GM19043 (cell line): Measurements from ENCODE around the gene SLC22A8.
"Not testable (repeated sequence)": the region's sequence is repeated elsewhere in the genome, so short reads cannot be mapped to it uniquely, and the experiment has no call there.

Source experiments
- ATAC-seq: cut with Tn5 transposase; IDR thresholded peaks from one replicate; pipeline ENCODE4 v1.9.1; 2021; ENCODE audit warnings: low read depth; ENCODE audit not compliant: unreplicated experiment

The SLC22A8 gene

GRCh38 chr11:63015521-63016215, at the start of gene SLC22A8:
TSS of gene SLC22A8 (minus strand) at chr11:63015841. CDS start at chr11:63014958, 883 bp downstream.
- ATAC-seq, result no peak

DNA sequence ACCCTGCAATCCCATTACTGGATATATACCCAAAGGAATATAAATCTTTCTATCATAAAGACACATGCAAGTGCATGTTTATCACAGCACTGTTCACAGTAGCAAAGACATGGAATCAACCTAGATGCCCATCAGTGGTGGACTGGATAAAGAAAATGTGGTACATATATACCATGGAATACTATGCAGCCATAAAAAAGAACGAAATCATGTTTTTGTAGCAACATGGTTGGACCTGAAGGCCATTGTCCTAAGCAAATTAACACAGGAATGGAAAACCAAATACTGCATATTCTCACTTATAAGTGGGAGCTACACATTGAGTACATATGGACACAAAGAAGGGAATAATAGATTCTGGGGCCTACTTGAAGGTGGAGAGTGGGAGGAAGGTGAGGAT, 30.6 kb upstream of the SLC22A8 start:
- not testable (repeated sequence) for ATAC-seq

GRCh38 chr11:63042596-63042995, 27.0 kb upstream of the SLC22A8 start:
- no peak for ATAC-seq

DNA sequence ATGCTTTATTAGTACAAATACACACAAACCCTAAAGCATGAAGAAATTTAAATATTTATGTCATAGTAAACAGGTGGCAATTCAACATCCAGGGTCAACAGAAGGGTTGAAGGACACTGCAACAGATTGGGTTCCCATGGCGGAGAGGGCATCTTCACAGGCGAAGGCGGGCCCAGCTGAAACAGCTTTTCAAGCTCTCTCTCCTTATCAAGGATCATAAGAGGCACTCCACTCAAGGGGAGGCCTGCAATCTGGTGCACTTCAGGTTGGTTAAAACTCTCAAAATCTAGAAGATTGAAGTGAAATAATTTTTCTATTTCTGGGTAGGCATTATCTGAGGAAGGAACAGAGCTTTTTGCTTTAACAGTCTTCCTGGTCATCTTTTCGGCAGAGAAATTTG, 16.8 kb upstream of the SLC22A8 start:
- ATAC-seq, result no peak

GRCh38 chr11:63023841-63024648, 8.4 kb upstream of the SLC22A8 start:
- ATAC-seq, result no peak

DNA sequence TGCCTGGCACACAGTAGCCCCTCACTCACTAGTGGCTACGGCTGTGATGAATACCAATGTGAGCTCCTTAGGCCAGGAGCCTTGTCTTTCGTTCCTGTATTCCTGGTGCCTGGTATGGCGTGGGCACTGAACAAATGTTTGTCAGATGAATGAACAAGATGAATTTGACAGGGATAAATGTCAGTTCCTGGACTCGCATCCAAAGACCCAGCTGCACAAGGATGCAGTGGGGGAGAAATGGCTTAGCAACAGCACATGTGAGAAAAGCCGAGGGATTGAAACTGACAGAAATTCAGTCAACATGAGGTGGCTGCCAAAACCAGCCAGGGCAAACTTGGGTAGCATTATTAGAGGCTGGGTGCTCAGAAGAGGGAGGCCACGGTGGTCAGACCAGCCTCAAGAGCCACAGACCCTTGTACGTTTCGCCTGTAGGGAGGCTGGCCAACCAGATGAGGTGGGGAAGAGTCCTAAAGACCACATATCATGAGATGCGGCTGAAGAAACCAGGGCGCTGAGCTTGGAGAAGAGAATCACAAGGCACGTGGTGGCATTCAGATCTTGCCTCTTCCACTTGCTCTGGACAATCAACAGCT, 7.7 kb upstream of the SLC22A8 start:
- ATAC-seq, result no peak

DNA sequence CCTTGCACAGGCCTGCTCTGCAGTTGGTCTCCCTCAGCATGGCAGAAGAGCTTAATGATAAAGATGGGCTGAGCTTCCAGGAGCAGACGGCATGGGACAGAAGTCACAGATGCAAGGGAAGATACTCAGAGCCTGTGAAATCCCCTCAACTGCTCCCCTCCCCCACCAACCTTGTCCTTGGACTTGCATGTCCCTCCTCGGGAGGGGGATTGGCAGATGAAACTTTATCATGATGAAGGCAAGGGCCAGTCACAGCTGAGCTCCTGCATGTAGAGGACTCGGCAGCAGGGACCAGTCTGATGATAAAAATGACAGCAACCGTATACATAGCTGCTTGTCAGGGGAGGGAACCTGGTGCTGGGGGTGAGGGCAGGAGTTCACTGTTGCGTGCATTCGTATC, 6.8 kb upstream of the SLC22A8 start:
- no peak for ATAC-seq

- ATAC-seq, result no peak
Measured at GRCh38 chr11:63020671-63021291, 5.1 kb upstream of the SLC22A8 start.

GRCh38 chr11:63019506-63019905, 3.9 kb upstream of the SLC22A8 start:
- no peak for ATAC-seq

DNA sequence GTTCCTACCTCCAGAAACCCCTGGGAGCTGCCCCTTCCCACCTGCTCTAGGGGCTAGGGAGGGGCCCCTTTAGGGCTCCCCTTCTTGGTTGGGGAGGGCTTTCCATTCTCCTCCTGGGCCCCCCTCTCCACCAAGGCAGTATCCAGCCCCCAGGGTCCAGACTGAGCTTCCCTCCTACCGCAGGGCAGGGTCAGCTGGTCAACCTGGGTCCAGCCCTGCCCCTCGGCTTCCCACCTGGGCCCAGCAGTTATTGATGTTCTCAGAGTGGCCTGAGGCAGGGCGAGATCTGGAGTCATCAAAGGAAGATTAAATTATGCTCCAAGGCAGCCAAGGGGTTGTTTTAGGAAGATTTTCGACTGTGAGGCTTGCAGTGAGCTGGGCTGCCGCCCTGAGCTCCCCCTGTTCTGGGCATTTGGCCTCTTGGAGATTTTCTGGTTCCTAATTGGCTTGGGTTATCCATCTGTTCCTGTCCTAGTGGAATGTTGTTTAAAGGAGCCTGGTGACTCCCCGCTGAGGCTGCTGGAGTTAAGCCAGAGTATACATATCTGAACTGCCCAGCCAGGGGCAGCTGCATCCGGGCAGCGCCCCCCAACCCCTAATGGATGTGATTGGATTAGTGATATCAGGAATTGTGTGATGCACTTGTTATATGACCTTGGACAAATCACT, 1.8 kb upstream of the SLC22A8 start:
- no peak for ATAC-seq

GRCh38 chr11:63014408-63015055, 1.1 kb downstream of the SLC22A8 start:
- ATAC-seq, result no peak

DNA sequence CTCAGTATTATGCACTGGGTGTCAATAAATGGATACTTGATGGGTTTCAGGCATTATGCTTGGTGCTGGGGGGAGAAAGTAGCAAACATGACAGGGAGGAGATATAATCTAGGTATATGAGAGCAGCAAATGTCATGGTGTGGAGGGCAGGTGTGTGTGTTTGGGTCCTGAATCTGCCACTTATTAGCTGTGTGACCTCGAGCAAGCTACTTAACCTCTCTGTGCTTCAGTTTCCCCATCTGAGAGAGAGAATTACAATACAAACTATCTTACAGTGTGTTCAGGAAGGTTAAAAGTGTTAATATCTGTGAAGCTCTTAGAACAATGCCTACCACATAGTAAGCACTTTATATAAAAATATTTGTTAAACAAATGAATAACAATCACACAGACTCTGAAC, 2.8 kb downstream of the SLC22A8 start:
- no peak for ATAC-seq

DNA sequence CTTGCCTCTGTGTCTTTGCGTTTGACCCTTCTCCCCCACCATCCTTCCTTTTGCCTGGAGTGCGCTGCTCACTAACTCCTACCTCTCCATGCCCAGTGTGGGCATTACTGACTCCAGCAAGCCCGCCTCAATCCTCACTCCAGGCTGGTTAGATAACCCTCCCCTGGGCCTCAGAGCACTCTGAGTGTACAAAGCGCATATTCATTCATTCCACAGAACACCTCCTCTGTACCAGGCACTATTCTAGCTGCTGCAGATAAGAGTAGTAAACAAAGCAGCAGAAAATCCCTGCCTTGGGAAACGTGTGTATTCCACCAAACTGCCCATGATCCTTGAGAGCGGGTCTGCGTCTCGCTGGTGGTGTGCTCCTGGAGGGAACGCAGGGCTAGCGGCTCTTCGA, 3.2 kb downstream of the SLC22A8 start:
- ATAC-seq, result no peak

DNA sequence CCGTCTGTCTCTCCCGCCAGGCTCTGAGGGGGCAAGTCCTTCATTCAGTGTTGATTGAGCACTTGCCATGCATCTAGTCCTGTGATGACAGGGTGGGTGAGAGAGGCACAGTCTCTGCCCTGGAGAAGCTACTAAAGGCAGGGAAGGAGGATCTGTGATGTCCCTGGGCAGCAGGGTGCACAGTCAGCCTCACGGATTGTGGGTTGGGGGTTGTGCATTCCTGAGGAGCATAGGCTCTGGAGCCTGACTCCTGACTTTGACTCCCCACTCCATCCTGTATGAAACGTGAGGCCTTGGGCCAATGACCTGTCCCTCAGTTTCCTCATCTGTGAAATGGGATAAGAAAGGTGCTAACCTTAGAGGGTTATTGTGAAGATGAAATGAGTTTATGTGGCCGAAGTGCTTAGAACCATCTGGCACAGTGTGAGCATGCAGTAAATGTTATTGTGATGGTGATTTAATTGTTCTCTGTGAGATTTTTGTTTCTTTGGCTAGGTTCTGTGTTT, 4.7 kb downstream of the SLC22A8 start:
- ATAC-seq, result no peak

DNA sequence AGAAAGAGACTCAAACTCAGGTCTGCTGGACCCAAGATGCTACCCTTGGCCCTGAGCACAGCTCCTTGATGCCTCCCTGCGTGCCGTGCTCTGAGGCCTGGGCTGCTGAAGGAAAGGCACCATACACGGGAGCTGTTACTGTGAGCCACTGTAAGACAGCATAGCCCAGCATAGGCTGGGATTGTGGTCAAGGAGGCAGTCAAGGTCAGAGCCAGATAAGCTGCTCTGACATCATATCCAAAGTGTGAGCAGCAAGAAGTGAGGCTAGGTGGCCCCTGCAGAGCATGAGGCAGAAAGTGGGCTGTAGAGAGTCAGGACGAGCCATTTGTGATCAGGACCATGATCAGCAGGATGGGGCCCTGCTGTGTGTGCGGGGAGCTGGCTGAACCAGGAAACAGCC, 7.7 kb downstream of the SLC22A8 start:
- no peak for ATAC-seq

- ATAC-seq, result no peak
Measured at GRCh38 chr11:63001456-63001855, 14.2 kb downstream of the SLC22A8 start.

- ATAC-seq, result no peak
Measured at GRCh38 chr11:62999649-63000048, 16.0 kb downstream of the SLC22A8 start.

DNA sequence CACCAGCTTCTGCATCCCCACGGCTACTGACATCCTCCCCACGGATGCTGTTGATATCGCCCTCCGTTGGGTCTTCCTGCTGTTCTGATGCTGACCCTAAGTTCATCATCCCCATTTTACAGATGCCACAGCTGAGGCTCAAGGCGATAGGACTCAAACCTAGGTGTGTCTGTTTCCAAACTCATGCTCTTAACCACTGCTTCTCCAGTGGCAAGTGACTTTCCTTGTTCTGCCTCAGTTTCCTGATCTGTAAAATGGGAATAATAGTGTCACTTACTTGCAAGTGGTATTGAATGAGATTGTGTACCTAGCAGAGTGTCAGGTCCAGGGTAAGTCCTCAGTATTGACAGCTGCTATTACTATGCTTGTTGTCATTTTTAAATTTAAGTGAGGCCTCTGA, 16.5 kb downstream of the SLC22A8 start:
- ATAC-seq, result no peak

GRCh38 chr11:62996271-62996670, 19.4 kb downstream of the SLC22A8 start:
- no peak for ATAC-seq

GRCh38 chr11:62994775-62995174, 20.9 kb downstream of the SLC22A8 start:
- ATAC-seq, result no peak
